NB4 (cell line): Measurements from ENCODE around the gene RXRA.

Experiments
- DNase-seq: peaks from one replicate; pipeline ENCODE4 v3.0.0; 2010; ENCODE audit warnings: low read depth
- H3K4me3 ChIP-seq: one replicate; pipeline ENCODE4 v1.5.1; 2011; ENCODE audit warnings: mild to moderate bottlenecking, low read depth, low read length, moderate library complexity
- CTCF ChIP-seq: IDR thresholded peaks from one replicate; pipeline ENCODE4 v1.5.1; 2012; ENCODE audit warnings: low read depth, low read length
- MAX ChIP-seq: IDR thresholded peaks from 2 replicates; pipeline ENCODE4 v1.6.1; 2011; ENCODE audit warnings: low read depth, low read length
- MYC ChIP-seq: IDR thresholded peaks from 2 replicates; pipeline ENCODE4 v1.6.1; 2011; ENCODE audit warnings: low read depth, low read length
- POLR2A ChIP-seq: IDR thresholded peaks from 2 replicates; pipeline ENCODE4 v1.6.1; 2011; ENCODE audit warnings: mild to moderate bottlenecking; ENCODE audit not compliant: insufficient read length; ENCODE audit errors: extremely low read depth

The RXRA gene

GRCh38 chr9:134403292-134403681, 77.0 kb downstream of the RXRA start:
- TF ChIP-seq CTCF: no peak
- no peak for TF ChIP-seq MYC
- no peak for TF ChIP-seq POLR2A
- TF ChIP-seq MAX: no peak
- no peak overlapping the region for H3K4me3 ChIP-seq
- DNase-seq: no peak

GRCh38 chr9:134403682-134404301, 77.5 kb downstream of the RXRA start:
- H3K4me3 ChIP-seq: no peak overlapping the region
- peak; percentile 97 for DNase-seq
- TF ChIP-seq MYC (peak; percentile 48), MAX (peak; percentile 37; the same call in 1 of the 2 replicates), CTCF (no peak)

GRCh38 chr9:134404376-134405358, 78.4 kb downstream of the RXRA start:
- TF ChIP-seq CTCF (no peak), MYC (no peak), MAX (no peak), POLR2A (no peak)
- no peak overlapping the region for H3K4me3 ChIP-seq
- peak; percentile 42 for DNase-seq

- DNase-seq: peak; percentile 72
- TF ChIP-seq POLR2A (no peak), MYC (no peak), CTCF (no peak), MAX (no peak)
- no peak overlapping the region for H3K4me3 ChIP-seq
These were observed 79.3 kb downstream of the RXRA start for GRCh38 chr9:134405527-134405926.

- DNase-seq: peak; percentile 21
- H3K4me3 ChIP-seq: peak overlapping the region; percentile 46
- TF ChIP-seq MYC (no peak), CTCF (no peak), POLR2A (no peak), MAX (no peak)
These were observed 80.3 kb downstream of the RXRA start for GRCh38 chr9:134406366-134407120.
